ENCODE measurements around the gene MCF2L2. TPM values are rescaled to one million over a fixed set of nuclear protein-coding genes. Genes with fewer than 3 reads are reported as not detected.
"Not testable (repeated sequence)": the region's sequence is repeated elsewhere in the genome, so short reads cannot be mapped to it uniquely, and the experiment has no call there.

MCF2L2 gene
- polyA plus RNA-seq, 3 donors = 0.37 to 0.78 (median 0.71) TPM

DNA sequence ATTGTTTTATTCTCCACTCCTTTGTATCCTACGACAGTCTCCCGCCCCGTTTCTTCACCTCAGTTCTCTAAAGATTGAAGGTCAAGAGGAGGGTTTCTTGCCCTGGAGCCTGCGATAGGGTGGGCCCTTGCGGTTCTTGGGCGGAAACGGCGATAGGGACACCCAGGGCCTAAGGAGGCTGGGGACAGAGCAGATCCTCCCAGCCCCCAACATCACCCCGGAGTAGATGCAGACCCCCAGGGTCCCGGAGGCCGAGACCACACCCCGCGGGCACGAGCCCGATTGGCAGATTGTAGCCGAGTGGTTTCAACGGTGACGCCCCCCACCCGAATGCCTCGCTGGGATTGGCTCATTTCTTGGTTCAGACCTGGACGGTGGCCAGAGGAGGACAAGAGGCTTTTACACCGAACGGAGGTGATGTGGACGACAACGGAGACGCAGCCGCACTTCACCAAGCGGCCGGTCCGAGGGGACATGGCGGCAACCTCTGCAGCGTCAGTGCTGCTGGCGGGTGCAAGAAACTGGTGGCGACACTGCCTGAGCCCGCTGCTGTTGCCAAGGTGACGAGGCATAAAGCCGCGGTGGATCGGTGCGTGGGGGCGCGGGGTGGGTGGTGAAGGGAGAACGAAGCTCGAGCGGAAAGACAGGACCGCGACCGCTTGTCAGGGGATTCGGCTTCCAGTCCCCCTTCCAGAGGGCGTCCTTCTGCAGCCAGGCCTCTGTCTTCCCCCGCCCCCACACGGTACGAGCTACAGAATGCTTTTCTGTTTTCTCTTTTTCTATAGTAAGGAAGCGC, 19.0 kb upstream of the MCF2L2 start:
- peak; percentile 81 to 87 (median 84) for DNase-seq (ENCODE audit: low read depth in 3 of 3, low spot score in 2 of 3)

DNA sequence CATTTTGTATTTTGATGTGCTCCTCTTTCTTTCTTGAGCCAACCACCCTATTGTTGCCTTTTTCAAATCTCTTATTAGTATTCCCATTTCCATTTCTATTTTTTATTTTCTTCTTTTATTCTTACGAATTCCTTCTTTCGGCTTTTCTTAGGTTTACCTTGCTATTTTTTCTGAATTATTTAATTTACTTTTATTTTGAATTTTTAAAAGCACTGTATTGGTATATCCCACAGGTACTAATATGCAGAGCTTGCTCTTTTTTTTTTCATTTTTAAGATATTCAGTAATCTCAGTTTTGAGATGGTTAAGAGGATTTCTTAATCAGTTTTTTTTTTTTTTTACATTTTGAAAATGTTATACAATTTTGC, 18.4 kb upstream of the MCF2L2 start:
- no peak for DNase-seq (ENCODE audit: low read depth in 3 of 3, low spot score in 2 of 3)

DNA sequence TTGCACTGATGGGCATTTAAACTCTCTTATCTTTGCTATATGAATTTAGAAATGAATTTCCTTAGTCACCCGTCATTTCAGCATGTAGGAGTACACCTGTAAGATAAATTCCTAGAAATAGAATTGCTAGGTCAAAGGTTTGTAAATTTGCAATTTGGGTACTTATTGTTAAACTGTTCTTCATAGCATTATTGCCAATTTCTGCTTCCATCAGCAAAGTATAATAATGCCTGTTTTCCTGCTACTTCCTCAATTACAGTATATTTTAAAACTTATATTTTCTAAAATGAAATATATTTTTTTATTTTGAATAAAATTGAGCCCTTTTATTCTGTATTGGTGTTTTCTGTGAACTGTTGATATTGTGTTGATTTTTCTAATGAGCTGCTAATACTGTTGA, 16.3 kb upstream of the MCF2L2 start:
- DNase-seq (ENCODE audit: low read depth in 3 of 3, low spot score in 2 of 3) = no peak

DNA sequence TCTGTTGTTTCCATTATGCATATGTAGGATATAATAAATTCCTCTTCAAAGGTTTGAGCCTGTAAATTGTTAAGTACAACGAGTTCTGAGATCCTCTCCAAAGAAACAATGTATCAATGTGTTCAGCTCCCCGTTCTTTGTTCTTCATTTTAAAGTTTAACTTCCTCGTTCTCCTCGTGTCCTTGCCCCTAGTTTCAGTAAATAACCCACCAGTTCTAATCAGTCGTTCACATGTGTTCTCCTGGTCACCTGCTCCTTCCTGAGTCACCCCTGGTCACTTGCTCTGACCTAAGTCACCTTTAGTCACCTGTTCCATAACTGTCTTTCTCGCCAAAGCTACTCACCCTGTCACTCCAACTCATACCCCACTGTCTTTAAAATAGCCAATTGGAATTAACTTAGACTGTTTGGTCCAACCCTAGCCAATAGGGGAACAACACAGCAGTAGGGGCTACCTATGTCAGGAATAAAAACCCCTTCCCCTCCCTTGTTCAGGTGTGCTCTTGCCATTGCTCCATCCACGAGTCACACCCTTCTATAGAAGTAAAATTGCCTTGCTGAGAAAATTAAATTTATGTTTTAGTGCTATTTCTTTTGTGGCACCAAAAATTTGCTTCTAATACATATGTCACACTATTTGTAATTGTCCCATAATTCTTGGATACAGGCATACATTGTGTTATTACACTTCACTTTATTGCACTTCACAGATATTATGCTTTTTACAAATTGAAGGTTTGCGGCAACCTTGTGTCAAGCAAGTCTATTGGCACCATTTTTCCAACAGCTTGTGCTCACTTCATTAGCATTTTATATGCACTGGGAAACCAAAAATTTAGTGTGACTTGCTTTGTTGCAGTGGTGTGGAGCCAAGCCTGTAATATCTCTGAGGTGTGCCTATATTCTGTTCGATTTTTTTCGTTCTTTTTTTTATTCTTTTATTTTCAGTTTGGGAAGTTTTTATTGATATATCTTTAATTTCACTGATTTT, 15.3 kb upstream of the MCF2L2 start:
- DNase-seq (ENCODE audit: low read depth in 3 of 3, low spot score in 2 of 3) = no peak

DNA sequence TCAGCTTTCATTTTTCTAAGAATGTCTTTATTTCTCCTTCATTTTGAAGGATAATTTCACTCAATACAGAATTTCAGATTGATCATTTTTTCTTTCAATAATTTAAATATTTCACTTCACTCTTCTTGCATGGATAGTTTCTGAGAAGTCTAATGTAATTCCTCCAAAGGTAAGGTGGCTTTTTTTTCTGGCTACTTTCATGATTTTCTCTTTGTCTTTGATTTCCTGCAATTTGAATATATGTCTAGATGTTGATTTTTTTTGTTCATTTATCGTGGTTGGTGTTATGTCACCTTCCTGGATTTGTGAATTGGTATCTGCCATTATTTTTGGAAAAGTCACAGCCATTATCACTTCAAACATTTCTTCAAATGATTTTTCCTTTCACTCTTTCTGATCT, 14.6 kb upstream of the MCF2L2 start:
- DNase-seq (ENCODE audit: low read depth in 3 of 3, low spot score in 2 of 3) = no peak

DNA sequence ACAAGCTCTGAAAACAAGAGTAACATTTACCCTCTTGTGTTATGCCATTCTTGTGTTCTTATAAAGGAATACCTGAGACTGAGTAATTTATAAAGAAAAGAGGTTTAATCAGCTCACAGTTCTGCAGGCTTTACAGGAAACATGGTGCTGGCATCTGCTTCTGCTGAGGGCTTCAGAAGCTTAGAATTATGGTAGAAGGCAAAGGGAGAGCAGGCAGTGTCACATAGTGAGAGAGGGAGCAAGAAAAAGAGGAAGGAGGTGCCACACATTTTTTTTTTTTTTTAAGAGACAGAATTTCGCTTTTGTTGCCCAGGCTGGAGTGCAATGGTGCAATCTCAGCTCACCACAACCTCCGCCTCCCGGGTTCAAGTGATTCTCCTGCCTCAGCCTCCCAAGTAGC, 12.1 kb upstream of the MCF2L2 start:
- DNase-seq (ENCODE audit: low read depth in 3 of 3, low spot score in 2 of 3) = not testable (repeated sequence)

DNA sequence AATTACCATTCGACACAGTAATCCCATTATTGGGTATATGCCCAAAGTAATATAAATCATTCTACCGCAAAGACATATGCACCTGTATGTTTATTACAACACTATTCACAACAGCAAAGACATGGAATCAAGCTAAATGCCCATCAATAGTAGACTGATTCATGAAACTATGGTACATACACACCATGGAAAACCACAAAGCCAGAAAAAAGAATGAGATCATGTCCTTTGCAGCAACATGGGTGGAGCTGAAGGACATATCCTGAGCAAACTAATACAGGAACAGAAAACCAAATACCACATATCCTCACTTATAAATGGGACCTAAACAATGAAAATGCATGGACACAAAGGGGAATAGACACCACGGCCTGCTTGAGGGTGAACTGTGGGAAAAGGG, 11.1 kb upstream of the MCF2L2 start:
- no peak for DNase-seq (ENCODE audit: low read depth in 3 of 3, low spot score in 2 of 3)

DNA sequence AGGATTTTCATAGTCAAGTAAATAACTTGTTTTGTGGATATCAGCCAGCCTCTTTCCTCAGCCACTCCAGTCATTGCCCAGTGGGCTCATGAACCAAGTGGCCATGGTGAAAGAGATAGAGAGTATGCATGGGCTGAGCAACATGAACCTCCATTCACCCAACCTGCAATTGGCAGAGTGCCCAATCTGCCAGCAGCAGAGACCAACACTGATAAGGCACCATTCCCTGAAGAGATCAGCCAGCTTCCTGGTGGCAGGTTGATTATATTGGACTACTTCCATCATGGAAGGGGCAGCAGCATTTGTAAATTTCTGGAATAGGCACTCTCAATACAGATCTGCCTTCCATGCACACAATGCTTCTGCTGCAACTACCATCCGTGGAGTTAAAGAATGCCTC, 10.3 kb upstream of the MCF2L2 start:
- DNase-seq (ENCODE audit: low read depth in 3 of 3, low spot score in 2 of 3) = no peak

DNA sequence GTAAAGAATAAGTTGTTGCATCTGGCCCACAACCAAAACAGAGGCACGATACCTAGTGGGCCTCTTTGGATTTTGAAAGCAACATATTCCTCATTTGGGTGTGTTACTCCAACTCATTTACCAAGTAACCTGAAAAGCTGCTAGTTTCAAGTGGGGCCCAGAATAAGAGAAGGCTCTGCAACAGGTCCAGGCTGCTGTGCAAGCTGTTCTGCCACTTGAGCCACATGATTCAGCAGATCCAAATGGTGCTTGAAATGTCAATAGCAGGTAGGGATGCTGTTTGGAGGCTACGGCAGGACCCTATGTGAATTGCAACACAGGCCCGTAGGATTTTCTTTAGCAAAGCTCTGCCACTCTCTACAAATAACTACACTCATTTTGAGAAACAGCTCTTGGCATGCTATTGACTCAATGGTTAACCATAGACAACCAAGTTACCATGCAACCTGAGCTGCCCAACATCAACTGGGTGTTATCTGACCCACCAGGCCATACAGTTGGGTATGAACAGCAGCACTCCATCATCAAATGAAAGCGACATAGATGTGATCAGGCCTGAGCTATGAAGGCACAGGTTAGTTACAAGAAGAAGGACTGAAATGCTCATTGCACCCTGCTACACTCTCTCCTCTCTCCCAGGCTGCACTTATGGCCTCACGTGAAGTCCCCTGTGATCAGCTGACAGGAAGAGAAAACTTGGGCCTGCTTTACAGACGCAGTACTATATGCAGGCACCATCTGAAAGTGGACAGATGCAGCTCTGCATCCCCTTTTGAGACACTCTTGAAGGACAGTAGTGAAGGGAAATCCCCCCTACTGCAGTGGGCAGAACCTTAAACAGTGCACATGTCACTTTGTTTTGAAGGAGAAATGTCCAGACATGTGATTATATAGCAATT, 9.5 kb upstream of the MCF2L2 start:
- no peak for DNase-seq (ENCODE audit: low read depth in 3 of 3, low spot score in 2 of 3)

DNA sequence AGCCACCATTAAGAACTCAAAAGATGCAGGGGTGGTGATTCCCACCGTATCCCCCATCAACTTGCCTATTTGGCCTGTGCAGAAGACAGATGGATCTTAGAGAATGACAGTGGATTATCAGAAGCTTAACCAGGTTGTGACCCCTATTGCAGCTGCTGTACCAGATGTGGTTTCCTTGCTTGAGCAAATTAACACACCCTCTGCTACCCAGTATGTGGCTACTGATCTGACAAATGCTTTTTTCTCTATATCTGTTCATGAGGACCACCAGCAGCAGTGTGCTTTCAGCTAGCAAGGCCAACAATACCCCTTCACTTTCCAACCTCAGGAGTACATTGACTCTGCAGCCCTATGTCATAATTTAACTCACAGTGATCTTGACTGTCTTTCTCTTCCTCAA, 8.6 kb upstream of the MCF2L2 start:
- no peak for DNase-seq (ENCODE audit: low read depth in 3 of 3, low spot score in 2 of 3)

DNA sequence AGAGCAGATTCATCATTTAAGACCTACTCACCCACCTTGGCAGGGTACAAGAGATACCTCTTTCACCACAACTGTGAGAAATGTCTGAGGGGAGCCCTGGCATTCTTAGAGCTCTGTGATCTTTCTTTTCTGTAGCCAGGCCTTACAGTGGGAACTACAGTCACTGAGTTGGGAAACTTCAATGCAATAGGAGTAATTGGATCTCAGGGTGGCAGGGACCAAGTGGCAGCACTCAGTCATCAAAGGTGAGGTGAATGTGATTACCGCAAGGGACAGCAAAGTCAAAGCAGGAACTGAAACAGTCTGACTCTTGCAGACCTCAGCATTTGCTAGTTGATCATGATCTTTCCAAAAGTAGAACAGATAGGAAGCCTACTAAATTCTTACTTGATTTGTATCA, 7.2 kb upstream of the MCF2L2 start:
- DNase-seq (ENCODE audit: low read depth in 3 of 3, low spot score in 2 of 3) = no peak

DNA sequence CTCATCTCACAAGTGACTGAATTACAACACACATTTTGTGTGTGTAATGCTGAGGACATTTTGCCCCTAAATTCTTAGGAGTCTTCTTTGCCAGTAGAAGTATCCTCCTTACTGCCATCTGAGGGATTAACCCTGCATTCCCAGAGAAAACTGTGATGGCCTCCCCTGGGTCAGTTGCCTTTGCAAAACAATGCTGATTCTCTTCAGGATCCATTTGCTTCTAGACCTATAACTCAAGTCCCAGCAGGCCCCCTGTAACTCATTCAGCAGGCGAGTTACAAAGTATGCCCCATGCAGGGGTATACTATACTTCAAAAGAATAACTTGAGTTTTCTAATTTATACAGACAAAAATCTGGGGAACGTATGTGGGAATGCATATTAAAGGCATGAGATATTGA, 6.6 kb upstream of the MCF2L2 start:
- no peak for DNase-seq (ENCODE audit: low read depth in 3 of 3, low spot score in 2 of 3)

DNA sequence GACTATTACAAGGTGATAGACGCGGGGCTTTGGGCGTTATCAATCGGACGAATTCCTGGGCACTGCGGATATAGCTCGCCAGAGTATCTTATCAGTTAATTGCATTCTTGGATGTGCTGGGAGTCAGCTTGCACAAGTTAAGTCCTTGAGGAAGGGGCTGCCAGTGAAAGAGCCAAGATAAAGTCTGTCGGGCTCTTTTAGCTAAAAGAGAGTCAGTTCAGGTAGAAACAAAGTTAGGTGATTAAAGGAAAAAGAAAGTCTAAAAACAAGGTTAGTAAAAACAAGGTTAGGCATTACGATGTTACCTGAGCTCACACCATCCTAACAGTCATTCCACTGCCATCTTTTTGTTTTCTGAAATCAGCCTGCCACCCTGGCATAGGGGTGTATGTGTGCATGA, 6.1 kb upstream of the MCF2L2 start:
- DNase-seq (ENCODE audit: low read depth in 3 of 3, low spot score in 2 of 3) = no peak

DNA sequence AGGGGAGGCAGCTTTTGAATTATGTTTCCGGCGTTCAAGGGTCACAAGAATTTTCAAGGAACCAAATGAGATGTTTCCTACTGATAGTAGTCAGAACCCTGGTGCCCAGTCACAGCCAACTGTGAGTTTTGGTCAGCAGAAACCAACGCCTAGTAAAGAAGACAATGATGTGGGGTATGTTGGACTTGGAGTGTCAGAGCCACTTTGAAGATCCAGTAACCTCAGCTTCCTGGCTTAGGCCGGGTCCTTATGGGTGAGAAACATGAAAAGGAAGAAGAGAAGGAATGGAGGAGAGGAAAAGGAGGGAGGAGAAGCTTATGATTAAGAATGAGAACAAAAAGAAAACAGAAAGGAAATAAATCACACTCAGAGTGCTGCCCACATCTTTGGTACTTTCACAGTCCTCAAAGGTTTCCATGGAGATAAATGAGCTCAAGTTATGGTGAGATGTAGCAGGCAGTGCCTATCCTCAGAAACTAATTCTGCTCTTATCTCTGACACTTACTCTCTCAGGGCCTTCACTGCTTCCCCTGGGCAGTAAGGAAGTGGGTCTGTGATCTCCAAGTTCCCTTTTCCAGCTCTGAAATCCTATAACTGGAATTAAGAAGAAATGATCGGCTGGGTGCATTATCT, 2.0 kb upstream of the MCF2L2 start:
- no peak for DNase-seq (ENCODE audit: low read depth in 3 of 3, low spot score in 2 of 3)

DNA sequence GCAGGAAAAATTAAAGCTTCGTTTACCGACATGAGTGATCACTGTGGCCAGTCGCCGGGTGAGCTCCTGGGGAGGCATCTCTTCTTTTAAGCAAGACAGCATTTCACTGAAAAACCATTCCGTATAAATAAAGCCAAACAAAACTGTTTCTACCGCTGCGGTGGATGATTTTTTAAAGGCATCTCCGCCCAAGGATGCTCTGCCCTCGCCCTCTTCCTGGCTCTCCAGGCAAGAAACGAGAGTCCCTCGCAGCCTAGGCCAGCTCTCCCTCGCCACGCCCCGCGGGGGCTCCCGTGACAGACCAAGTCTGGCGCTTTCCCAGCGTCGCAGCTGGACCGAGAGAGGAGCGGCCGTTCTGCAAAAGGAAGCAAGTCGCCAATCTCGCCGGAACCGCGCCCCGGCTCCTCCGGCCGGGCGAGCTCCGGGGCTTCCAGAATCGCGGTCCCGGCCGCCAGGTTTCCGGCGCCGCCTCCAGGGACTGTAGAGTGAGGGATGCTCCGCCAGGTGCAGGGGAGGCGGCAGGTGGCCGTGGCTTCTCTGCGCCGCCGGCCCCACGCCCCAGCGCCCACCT, 458 bp downstream of the MCF2L2 start:
- peak in 1 of 3 donors; percentile 34 for DNase-seq (ENCODE audit: low read depth in 3 of 3, low spot score in 2 of 3)

DNA sequence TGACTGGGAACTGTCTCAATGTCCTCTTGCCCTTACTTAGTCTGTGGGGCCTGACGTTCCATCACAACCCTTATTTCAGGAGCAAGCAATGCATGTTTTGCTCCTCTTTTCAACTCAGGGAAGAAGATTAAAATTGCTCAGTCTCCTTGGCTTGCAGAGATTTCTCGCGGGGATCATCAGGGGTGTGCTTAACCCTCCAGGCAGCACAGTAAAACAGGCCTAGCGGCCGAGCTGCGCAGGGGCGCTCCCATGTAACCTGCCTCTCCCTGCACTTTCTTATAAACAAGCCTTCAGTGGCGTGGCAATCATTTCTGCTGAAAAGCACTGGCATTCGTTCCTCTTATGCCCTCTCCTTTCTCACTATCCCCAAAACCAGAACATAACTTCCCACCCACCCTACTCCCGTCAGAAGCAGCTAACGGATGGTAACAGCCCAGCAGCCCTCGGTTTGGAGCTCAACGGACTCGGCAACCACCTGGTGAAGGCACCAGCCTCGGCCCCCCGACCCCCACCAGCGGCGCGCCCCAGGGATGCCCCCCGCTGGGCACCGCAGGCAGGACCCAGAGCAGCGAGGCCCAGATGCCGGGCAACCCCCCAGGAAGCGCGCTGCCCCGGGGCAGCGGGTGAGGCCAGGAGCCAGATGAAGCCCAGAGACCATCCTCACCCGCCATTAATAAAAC, 1.1 kb downstream of the MCF2L2 start:
- no peak for DNase-seq (ENCODE audit: low read depth in 3 of 3, low spot score in 2 of 3)

DNA sequence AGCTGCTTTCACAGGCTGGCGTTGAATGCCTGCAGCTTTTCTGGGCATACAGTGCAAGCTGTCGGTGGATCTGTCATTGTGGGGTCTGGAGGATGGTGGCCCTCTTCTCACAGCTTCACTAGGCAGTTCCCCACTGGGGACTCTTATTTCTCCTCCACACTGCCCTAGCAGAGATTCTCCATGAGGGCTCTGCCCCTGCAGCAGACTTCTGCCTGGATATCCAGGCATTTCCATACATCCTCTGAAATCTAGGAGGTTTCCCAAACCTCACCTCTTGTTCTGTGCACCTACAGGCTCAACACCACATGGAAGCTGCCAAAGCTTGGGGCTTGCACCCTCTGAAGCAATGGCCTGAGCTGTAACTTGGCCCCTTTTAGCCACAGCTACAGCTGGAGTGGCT, 9.6 kb downstream of the MCF2L2 start:
- not testable (repeated sequence) for DNase-seq (ENCODE audit: low read depth in 3 of 3, low spot score in 2 of 3)

DNA sequence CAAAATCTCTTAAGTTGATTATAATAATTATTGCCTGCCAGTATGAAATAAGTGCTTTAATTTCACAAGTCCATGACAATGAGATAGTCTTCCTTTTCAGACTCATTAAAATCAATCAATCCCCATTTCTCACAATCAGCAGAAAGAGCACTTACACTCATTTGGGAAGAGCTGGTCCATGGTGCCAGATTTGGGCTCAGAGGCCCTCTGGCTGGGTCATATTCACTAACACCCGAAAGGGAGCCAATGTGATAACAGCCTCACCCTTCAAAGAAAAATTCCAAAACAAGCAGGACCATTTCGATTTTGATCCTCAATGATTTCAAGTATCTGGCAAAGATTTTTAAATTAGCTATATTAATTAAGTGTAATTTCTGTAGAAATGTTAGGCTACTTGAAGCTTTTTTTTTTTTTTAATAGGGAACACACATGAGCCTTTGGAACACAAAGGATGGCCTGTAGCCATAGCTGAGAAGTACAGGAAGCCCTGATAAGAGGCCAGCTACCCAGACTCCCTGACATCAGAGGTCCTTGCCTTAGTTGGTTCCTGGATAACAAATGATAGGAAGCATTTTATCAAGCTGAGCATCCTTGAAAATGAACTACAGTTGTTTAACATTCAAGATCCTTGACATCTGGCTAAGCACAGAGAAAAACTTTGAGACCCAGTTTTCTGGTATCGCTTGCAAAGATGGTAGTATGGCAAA, 17.1 kb downstream of the MCF2L2 start:
- DNase-seq (ENCODE audit: low read depth in 3 of 3, low spot score in 2 of 3) = no peak

DNA sequence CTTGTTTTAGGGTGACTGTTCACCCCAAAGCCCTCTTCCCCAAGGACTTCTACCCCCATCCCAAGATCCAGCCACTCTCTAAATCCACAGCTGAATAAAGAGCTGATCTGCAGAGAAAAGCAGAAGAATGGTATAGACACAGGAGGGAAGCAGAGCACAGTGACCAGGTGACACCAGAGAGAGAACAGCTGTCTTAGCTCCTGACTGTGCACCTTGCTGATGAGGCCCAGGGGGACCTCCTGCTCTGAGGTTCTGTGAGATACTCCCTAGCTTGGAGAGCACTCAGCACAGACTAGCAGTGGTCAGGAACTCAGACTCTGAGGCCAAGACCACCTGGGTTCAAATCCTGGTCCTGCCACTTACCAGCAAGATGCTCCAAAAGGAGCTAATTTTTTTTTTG, 17.7 kb downstream of the MCF2L2 start:
- no peak for DNase-seq (ENCODE audit: low read depth in 3 of 3, low spot score in 2 of 3)
